GM12878 (cell line): Measurements from ENCODE around the gene CHMP4B.

ENCODE experiments used
- ATF7 ChIP-seq: fragments of 450-650 bp; IDR thresholded peaks from 2 replicates; pipeline ENCODE4 v1.6.1; 2016; ENCODE audit warnings: low read depth, mild to moderate bottlenecking
- GABPA ChIP-seq: IDR thresholded peaks from 2 replicates; pipeline ENCODE4 v1.6.1; 2014; ENCODE audit warnings: antibody characterized with exemption, low read depth, mild to moderate bottlenecking, inconsistent platforms
- HDAC2 ChIP-seq: fragments of 200-600 bp; sonication (generic); IDR thresholded peaks from 2 replicates; pipeline ENCODE4 v1.6.1; 2017
- JUND ChIP-seq: IDR thresholded peaks from 2 replicates; pipeline ENCODE4 v1.6.1; 2012; ENCODE audit warnings: low read depth, mild to moderate bottlenecking, low read length, improper control_type of control experiment, moderate library complexity
- POLR2A ChIP-seq: IDR thresholded peaks from 2 replicates; pipeline ENCODE4 v1.6.1; 2011; ENCODE audit warnings: low read depth, mild to moderate bottlenecking, low read length
- POLR2AphosphoS5 ChIP-seq: IDR thresholded peaks from 2 replicates; pipeline ENCODE4 v1.6.1; 2011; ENCODE audit warnings: mild to moderate bottlenecking, low read length, inconsistent platforms
- SIN3A ChIP-seq: IDR thresholded peaks from 2 replicates; pipeline ENCODE4 v1.6.1; 2012; ENCODE audit warnings: low read depth, low read length, improper control_type of control experiment
- ZZZ3 ChIP-seq: IDR thresholded peaks from 2 replicates; pipeline ENCODE4 v1.6.1; 2011; ENCODE audit warnings: low read depth; ENCODE audit not compliant: control insufficient read depth, insufficient read length
- TF ChIP-seq, protein P1 (sequence below), 3 experiments: IDR thresholded peaks in 2 of 3; conservative IDR thresholded peaks in 1 of 3; 2 replicates each; pipeline ENCODE4 v1.5.1; 2011; ENCODE audit warnings: low read depth in 3 of 3, low read length in 3 of 3, mild to moderate bottlenecking in 3 of 3, control low read depth in 2 of 3, moderate library complexity in 2 of 3, inconsistent platforms in 1 of 3, mixed read lengths in 1 of 3; ENCODE audit not compliant: control insufficient read depth in 2 of 3, insufficient read depth in 1 of 3; ENCODE audit errors: extremely low read depth in 1 of 3
- TF ChIP-seq, protein P2 (sequence below): IDR thresholded peaks from 2 replicates; pipeline ENCODE4 v1.6.1; 2012; ENCODE audit warnings: low read depth, low read length, improper control_type of control experiment
- TF ChIP-seq, protein P3 (sequence below): IDR thresholded peaks from 2 replicates; pipeline ENCODE4 v1.6.1; 2012; ENCODE audit warnings: mild to moderate bottlenecking, low read depth, low read length

DNA sequence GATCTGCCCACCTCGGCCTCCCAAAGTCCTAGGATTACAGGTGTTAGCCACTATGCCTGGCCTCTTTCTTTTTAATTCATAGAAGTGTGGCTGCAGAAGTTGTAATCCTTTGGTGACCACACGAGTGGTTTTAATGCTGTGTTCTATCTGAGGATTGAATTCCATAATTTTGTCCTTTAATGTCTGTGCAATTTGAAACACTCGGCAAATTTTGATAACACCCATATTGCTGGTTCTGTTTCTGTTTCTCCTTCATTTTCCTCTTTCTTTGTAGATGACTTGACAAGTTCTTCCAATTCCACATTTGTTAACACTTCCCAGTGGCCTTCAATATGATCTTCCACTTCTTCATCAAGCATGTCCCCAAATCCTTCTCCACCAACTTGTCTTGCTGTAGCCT is 2.8 kb upstream of the CHMP4B start:
- TF ChIP-seq, protein P1, sequence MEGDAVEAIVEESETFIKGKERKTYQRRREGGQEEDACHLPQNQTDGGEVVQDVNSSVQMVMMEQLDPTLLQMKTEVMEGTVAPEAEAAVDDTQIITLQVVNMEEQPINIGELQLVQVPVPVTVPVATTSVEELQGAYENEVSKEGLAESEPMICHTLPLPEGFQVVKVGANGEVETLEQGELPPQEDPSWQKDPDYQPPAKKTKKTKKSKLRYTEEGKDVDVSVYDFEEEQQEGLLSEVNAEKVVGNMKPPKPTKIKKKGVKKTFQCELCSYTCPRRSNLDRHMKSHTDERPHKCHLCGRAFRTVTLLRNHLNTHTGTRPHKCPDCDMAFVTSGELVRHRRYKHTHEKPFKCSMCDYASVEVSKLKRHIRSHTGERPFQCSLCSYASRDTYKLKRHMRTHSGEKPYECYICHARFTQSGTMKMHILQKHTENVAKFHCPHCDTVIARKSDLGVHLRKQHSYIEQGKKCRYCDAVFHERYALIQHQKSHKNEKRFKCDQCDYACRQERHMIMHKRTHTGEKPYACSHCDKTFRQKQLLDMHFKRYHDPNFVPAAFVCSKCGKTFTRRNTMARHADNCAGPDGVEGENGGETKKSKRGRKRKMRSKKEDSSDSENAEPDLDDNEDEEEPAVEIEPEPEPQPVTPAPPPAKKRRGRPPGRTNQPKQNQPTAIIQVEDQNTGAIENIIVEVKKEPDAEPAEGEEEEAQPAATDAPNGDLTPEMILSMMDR (IDR thresholded peaks at IDR 0.05 in 2 of 3, conservative IDR thresholded peaks at IDR 0.05 in 1 of 3; ENCODE audit: control insufficient read depth in 2 of 3, extremely low read depth in 1 of 3, insufficient read depth in 1 of 3, low read depth in 3 of 3, low read length in 3 of 3), result no peak
- TF ChIP-seq ZZZ3 (no peak), SIN3A (no peak), GABPA (no peak), POLR2A (no peak), POLR2AphosphoS5 (no peak), JUND (no peak), HDAC2 (no peak), ATF7 (no peak)
- TF ChIP-seq, protein P2, sequence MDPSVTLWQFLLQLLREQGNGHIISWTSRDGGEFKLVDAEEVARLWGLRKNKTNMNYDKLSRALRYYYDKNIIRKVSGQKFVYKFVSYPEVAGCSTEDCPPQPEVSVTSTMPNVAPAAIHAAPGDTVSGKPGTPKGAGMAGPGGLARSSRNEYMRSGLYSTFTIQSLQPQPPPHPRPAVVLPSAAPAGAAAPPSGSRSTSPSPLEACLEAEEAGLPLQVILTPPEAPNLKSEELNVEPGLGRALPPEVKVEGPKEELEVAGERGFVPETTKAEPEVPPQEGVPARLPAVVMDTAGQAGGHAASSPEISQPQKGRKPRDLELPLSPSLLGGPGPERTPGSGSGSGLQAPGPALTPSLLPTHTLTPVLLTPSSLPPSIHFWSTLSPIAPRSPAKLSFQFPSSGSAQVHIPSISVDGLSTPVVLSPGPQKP, result no peak
- TF ChIP-seq, protein P3, sequence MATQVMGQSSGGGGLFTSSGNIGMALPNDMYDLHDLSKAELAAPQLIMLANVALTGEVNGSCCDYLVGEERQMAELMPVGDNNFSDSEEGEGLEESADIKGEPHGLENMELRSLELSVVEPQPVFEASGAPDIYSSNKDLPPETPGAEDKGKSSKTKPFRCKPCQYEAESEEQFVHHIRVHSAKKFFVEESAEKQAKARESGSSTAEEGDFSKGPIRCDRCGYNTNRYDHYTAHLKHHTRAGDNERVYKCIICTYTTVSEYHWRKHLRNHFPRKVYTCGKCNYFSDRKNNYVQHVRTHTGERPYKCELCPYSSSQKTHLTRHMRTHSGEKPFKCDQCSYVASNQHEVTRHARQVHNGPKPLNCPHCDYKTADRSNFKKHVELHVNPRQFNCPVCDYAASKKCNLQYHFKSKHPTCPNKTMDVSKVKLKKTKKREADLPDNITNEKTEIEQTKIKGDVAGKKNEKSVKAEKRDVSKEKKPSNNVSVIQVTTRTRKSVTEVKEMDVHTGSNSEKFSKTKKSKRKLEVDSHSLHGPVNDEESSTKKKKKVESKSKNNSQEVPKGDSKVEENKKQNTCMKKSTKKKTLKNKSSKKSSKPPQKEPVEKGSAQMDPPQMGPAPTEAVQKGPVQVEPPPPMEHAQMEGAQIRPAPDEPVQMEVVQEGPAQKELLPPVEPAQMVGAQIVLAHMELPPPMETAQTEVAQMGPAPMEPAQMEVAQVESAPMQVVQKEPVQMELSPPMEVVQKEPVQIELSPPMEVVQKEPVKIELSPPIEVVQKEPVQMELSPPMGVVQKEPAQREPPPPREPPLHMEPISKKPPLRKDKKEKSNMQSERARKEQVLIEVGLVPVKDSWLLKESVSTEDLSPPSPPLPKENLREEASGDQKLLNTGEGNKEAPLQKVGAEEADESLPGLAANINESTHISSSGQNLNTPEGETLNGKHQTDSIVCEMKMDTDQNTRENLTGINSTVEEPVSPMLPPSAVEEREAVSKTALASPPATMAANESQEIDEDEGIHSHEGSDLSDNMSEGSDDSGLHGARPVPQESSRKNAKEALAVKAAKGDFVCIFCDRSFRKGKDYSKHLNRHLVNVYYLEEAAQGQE, result no peak
